HG03108 (cell line): ENCODE measurements around the gene ZNF511.
"Not testable (repeated sequence)": the region's sequence is repeated elsewhere in the genome, so short reads cannot be mapped to it uniquely, and the experiment has no call there.

Experiments used
- ATAC-seq: cut with Tn5 transposase; IDR thresholded peaks from one replicate; pipeline ENCODE4 v1.9.1; 2021; ENCODE audit warnings: moderate library complexity; ENCODE audit not compliant: unreplicated experiment

The ZNF511 gene

GRCh38 chr10:133313192-133313591 is 4.5 kb downstream of the ZNF511 start:
- ATAC-seq = no peak

GRCh38 chr10:133314911-133315310 is 6.2 kb downstream of the ZNF511 start:
- ATAC-seq = no peak

- no peak for ATAC-seq
Observed at GRCh38 chr10:133315847-133316246, 7.1 kb downstream of the ZNF511 start.

- no peak for ATAC-seq
Observed at GRCh38 chr10:133316266-133316665, 7.6 kb downstream of the ZNF511 start.

GRCh38 chr10:133316732-133317131 is 8.0 kb downstream of the ZNF511 start:
- ATAC-seq = no peak

GRCh38 chr10:133318494-133319127 is 9.9 kb downstream of the ZNF511 start:
- peak; percentile 81 for ATAC-seq

- ATAC-seq = not testable (repeated sequence)
Observed at GRCh38 chr10:133320852-133321422, 12.2 kb downstream of the ZNF511 start.

- ATAC-seq = not testable (repeated sequence)
Observed at GRCh38 chr10:133322064-133322709, 13.5 kb downstream of the ZNF511 start.

GRCh38 chr10:133324198-133324792 is 15.6 kb downstream of the ZNF511 start:
- ATAC-seq = no peak

- no peak for ATAC-seq
Observed at GRCh38 chr10:133324857-133325260, 16.1 kb downstream of the ZNF511 start.

- ATAC-seq = no peak
Observed at GRCh38 chr10:133325440-133326222, 16.9 kb downstream of the ZNF511 start.

- ATAC-seq = no peak
Observed at GRCh38 chr10:133326223-133326551, 17.5 kb downstream of the ZNF511 start.

GRCh38 chr10:133326745-133327650 is 18.3 kb downstream of the ZNF511 start:
- ATAC-seq = no peak

- ATAC-seq = no peak
Observed at GRCh38 chr10:133327651-133328357, 19.1 kb downstream of the ZNF511 start.

- ATAC-seq = no peak
Observed at GRCh38 chr10:133328358-133329343, 19.9 kb downstream of the ZNF511 start.

- ATAC-seq = peak; percentile 67
Observed at GRCh38 chr10:133329491-133330202, 20.9 kb downstream of the ZNF511 start.

GRCh38 chr10:133332936-133333699 is 24.4 kb downstream of the ZNF511 start:
- no peak for ATAC-seq
